HG02642 (cell line): ENCODE data around the gene DCST1.
A peak's percentile ranks its signal among the peaks of the same experiment; 100 is the strongest.

Experiments
- ATAC-seq: cut with Tn5 transposase; IDR thresholded peaks from one replicate; pipeline ENCODE4 v1.9.1; 2021; ENCODE audit warnings: mild to moderate bottlenecking; ENCODE audit not compliant: unreplicated experiment, poor library complexity

The DCST1 gene

GRCh38 chr1:155083865-155084721, 50.5 kb downstream of the DCST1 start:
- ATAC-seq: no peak

GRCh38 chr1:155084722-155085503, 51.3 kb downstream of the DCST1 start:
- ATAC-seq: peak; percentile 77

- ATAC-seq: no peak
Observed at GRCh38 chr1:155085504-155086127, 52.0 kb downstream of the DCST1 start.

GRCh38 chr1:155086128-155086741, 52.6 kb downstream of the DCST1 start:
- no peak for ATAC-seq

- no peak for ATAC-seq
Observed at GRCh38 chr1:155086856-155087535, 53.4 kb downstream of the DCST1 start.

- ATAC-seq: no peak
Observed at GRCh38 chr1:155091071-155092051, 57.7 kb downstream of the DCST1 start.

GRCh38 chr1:155092131-155092530, 58.5 kb downstream of the DCST1 start:
- no peak for ATAC-seq

GRCh38 chr1:155092641-155093040, 59.0 kb downstream of the DCST1 start:
- ATAC-seq: no peak

GRCh38 chr1:155093911-155094621, 60.4 kb downstream of the DCST1 start:
- no peak for ATAC-seq

GRCh38 chr1:155094622-155094948, 61.0 kb downstream of the DCST1 start:
- ATAC-seq: no peak

- ATAC-seq: no peak
Observed at GRCh38 chr1:155099331-155099730, 65.7 kb downstream of the DCST1 start.
